ENCODE data around the gene XPR1. TPM values are rescaled to one million over a fixed set of nuclear protein-coding genes. Genes with fewer than 3 reads are reported as not detected.

The XPR1 gene
- total and polyA plus RNA-seq, 10 of the 15 experiments (the other 5 are each of a cell fraction or from before 2014, with no cell fraction given): 1.1 to 33.9 (median 11.3) TPM

DNA sequence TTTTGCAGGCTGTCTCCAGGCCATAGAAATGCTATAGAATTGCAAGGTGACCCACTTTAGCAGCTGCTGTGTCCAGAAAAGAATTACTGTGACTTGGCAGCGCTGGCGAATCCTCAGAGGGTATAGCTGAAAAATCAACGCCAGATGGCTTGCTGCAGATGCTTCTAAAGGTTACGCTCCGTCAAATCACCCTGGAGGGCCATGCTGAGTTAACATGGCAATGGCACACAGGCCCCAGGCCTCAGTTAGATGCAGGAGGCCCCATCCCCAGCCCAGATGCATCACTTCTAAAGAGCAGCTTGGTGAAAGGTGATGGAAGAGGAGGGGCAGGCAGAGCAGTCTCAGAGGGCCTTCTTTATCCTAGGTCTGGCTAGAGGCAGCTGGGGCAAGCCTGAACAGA, 298.9 kb downstream of the XPR1 start (continued):
- TF ChIP-seq, protein P1, sequence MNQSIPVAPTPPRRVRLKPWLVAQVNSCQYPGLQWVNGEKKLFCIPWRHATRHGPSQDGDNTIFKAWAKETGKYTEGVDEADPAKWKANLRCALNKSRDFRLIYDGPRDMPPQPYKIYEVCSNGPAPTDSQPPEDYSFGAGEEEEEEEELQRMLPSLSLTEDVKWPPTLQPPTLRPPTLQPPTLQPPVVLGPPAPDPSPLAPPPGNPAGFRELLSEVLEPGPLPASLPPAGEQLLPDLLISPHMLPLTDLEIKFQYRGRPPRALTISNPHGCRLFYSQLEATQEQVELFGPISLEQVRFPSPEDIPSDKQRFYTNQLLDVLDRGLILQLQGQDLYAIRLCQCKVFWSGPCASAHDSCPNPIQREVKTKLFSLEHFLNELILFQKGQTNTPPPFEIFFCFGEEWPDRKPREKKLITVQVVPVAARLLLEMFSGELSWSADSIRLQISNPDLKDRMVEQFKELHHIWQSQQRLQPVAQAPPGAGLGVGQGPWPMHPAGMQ (IDR thresholded peaks at IDR 0.05; ENCODE audit: borderline replicate concordance): no peak

DNA sequence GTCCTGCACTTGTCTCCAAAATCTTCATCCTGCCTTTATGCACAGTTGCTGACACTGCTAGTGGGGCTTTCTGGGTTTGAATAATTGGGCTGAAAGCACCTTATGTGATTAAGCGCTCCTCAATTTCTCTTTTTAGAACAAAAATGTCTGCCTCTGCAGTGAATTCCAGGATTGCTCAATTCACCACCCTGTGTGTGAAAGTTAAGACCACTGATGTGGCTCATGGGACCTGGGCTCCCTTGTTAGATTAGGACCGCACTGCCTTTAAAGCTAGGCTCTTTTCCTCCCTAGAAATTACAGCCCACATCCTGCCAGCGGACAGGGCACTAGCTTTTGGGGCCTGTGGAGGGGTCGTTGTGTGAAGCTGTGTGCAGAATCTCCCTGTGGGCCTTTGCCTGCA, 299.7 kb downstream of the XPR1 start:
- RAD21 ChIA-PET (ENCODE audit: unreplicated experiment): interaction anchor here (1.2 to 1.9 kb wide), 3 partner anchors 9 to 50 kb away, joined by 3 to 5 read pairs (median 4); no protein-coding TSS in a partner anchor
- H3K27ac ChIP-seq (ENCODE audit: control insufficient read depth, insufficient read depth): no peak overlapping the region
- TF ChIP-seq, protein P2, sequence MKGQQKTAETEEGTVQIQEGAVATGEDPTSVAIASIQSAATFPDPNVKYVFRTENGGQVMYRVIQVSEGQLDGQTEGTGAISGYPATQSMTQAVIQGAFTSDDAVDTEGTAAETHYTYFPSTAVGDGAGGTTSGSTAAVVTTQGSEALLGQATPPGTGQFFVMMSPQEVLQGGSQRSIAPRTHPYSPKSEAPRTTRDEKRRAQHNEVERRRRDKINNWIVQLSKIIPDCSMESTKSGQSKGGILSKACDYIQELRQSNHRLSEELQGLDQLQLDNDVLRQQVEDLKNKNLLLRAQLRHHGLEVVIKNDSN (IDR thresholded peaks at IDR 0.05; ENCODE audit: borderline replicate concordance, extremely low read length, insufficient read depth, low read depth, low read length): no peak
- TF ChIP-seq RFX5 (IDR thresholded peaks at IDR 0.05; ENCODE audit: low read depth, low read length) (no peak), NFIC (IDR thresholded peaks at IDR 0.05; ENCODE audit: low read depth, low read length) (no peak), EP300 (IDR thresholded peaks at IDR 0.05; ENCODE audit: borderline replicate concordance in 1 of 2, control insufficient read depth in 1 of 2, low read depth in 2 of 2, low read length in 2 of 2) (no peak), ZNF217 (IDR thresholded peaks at IDR 0.05) (no peak), CBFB (IDR thresholded peaks at IDR 0.05; ENCODE audit: low read depth) (no peak), NFYB (IDR thresholded peaks at IDR 0.05; ENCODE audit: insufficient read depth, low read depth, low read length) (no peak), ATF7 (IDR thresholded peaks at IDR 0.05; ENCODE audit: low read depth) (no peak), TARDBP (IDR thresholded peaks at IDR 0.05; ENCODE audit: borderline replicate concordance) (no peak), SPI1 (IDR thresholded peaks at IDR 0.05; ENCODE audit: borderline replicate concordance, insufficient read depth, low read depth, low read length) (no peak), TCF12 (IDR thresholded peaks at IDR 0.05; ENCODE audit: low read depth, low read length) (no peak)
- TF ChIP-seq, protein P3, sequence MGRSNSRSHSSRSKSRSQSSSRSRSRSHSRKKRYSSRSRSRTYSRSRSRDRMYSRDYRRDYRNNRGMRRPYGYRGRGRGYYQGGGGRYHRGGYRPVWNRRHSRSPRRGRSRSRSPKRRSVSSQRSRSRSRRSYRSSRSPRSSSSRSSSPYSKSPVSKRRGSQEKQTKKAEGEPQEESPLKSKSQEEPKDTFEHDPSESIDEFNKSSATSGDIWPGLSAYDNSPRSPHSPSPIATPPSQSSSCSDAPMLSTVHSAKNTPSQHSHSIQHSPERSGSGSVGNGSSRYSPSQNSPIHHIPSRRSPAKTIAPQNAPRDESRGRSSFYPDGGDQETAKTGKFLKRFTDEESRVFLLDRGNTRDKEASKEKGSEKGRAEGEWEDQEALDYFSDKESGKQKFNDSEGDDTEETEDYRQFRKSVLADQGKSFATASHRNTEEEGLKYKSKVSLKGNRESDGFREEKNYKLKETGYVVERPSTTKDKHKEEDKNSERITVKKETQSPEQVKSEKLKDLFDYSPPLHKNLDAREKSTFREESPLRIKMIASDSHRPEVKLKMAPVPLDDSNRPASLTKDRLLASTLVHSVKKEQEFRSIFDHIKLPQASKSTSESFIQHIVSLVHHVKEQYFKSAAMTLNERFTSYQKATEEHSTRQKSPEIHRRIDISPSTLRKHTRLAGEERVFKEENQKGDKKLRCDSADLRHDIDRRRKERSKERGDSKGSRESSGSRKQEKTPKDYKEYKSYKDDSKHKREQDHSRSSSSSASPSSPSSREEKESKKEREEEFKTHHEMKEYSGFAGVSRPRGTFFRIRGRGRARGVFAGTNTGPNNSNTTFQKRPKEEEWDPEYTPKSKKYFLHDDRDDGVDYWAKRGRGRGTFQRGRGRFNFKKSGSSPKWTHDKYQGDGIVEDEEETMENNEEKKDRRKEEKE (IDR thresholded peaks at IDR 0.05): no peak
- TF ChIP-seq, protein P4, sequence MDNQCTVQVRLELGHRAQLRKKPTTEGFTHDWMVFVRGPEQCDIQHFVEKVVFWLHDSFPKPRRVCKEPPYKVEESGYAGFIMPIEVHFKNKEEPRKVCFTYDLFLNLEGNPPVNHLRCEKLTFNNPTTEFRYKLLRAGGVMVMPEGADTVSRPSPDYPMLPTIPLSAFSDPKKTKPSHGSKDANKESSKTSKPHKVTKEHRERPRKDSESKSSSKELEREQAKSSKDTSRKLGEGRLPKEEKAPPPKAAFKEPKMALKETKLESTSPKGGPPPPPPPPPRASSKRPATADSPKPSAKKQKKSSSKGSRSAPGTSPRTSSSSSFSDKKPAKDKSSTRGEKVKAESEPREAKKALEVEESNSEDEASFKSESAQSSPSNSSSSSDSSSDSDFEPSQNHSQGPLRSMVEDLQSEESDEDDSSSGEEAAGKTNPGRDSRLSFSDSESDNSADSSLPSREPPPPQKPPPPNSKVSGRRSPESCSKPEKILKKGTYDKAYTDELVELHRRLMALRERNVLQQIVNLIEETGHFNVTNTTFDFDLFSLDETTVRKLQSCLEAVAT (IDR thresholded peaks at IDR 0.05): no peak
- no peak overlapping the region for H2AFZ ChIP-seq (ENCODE audit: control insufficient read depth, low read depth, low read length)
- H4K20me1 ChIP-seq (ENCODE audit: control insufficient read depth, insufficient read depth): no peaks in the 10 kb centered on the region
- CTCF ChIA-PET: interaction anchor here (0.6 to 1.7 kb wide), 4 partner anchors 11 to 50 kb away, joined by 3 to 6 read pairs (median 4); no protein-coding TSS in a partner anchor
- peaks cover 17% of the 10 kb centered on the region for H3K4me1 ChIP-seq (ENCODE audit: control insufficient read depth, insufficient read depth, low read length)
- H3K4me3 ChIP-seq: no peak overlapping the region
- POLR2A ChIA-PET: no interaction called here
- no peaks in the 10 kb centered on the region for H3K9me3 ChIP-seq (replicated peaks; ENCODE audit: control insufficient read depth, insufficient read depth, low read length)
- no TSS peak for BruUV-seq (replicated peaks)
- in situ Hi-C loops (cut with MboI): no loop called here
- no peak for ATAC-seq
- no peak overlapping the region for H3K9ac ChIP-seq (ENCODE audit: control insufficient read depth, insufficient read depth, low read length)
- WGBS (ENCODE audit: insufficient coverage, insufficient replicate concordance, low lambda C conversion rate, missing lambda C conversion rate): 40% methylated on average over 4 of the region's 4 CpGs
- H3K27me3 ChIP-seq (replicated peaks in 1 of 2; ENCODE audit: control insufficient read depth in 2 of 2, insufficient read depth in 2 of 2, low read length in 1 of 2): no peaks in the 10 kb centered on the region; a peak in 1 of 4 replicates
- intact Hi-C loops (cut with micrococcal nuclease; ENCODE audit: unreplicated experiment): no loop called here
- SMC1A ChIA-PET (ENCODE audit: uncharacterized antibody, unreplicated experiment): interaction anchor here (1.0 to 2.2 kb wide), 4 partner anchors 9 to 234 kb away, joined by 3 to 6 read pairs (median 4); no protein-coding TSS in a partner anchor
- FAIRE-seq: no peak
- H3K4me2 ChIP-seq (ENCODE audit: control insufficient read depth, insufficient read depth): no peak overlapping the region
- no peak for DNase-seq (ENCODE audit: low read depth, low spot score)
- H3K79me2 ChIP-seq (ENCODE audit: control insufficient read depth, insufficient read depth, low read length): no peaks in the 10 kb centered on the region
- H3K36me3 ChIP-seq (ENCODE audit: control insufficient read depth in 2 of 2, insufficient read depth in 2 of 2, low read length in 1 of 2): no peaks in the 10 kb centered on the region
